ENCODE results near the gene POU2F2. TPM values are rescaled to one million over a fixed set of nuclear protein-coding genes. Genes with fewer than 3 reads are reported as not detected.
"Not testable (repeated sequence)": the region's sequence is repeated elsewhere in the genome, so short reads cannot be mapped to it uniquely, and the experiment has no call there.

The POU2F2 gene
- total RNA-seq, 2 donors from 2014 or later, result 2.1 to 3.1 TPM

DNA sequence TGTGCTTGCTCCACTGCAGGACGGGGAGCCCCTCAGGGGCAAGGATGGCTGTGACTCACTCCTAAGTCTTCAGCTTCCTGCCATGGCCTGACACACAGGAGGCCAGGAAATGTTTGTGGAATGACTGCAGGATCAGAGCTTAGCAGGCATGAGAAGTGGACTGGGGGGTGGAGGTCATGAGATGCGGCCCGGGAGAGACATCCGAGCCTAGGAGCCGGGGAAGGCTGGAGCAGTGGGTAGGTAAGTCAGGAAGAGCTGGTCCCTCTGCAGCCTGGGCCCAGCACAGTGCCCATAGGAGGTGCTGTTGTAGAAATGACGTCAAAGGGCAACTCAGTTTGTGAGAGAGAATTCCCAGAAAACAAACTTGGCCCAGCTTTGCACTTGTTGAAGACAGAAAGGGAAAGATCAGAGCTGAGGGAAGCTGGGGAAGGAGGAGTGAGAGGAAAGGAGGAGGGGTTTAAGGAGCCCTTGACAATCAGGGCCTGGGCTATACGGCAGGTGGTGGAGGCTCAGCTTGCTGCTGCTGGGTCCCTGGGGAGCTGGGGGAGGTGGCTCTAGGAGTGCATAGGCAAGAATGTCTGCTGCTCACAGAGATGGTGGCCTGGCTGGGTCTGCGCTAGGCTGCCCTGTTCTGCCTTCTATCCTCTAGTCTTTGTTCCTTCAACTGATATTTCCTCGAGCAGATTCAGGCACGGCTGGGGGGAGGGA is 18.5 kb downstream of the POU2F2 start:
- intact Hi-C loops (cut with DNase I), result no loop called here
- DNase-seq (ENCODE audit: low spot score), result peak; percentile 86

GRCh38 chr19:42111811-42112210 is 20.4 kb downstream of the POU2F2 start:
- intact Hi-C loops (cut with DNase I), result no loop called here
- no peak for DNase-seq (ENCODE audit: low spot score)

DNA sequence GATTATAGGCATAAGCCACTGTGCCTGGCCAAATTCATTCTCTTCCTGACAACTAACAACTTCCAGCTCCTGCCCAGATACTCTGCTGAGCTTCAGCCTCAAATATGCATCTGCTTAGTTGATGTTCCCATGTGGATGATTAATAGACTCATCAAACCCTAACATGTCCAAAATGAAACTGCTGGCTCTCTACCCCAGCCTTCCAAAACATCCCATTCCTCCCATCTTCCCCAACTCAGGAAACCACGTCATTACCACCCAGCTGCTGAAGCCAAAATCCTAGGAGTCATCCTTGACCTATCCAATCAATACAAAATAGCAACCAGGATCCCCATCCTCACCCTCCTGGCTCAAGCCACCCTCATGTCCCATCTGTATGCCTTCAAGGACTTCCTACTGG is 20.9 kb downstream of the POU2F2 start:
- no peak for DNase-seq (ENCODE audit: low spot score)
- intact Hi-C loops (cut with DNase I), result no loop called here

- no peak for DNase-seq (ENCODE audit: low spot score)
- intact Hi-C loops (cut with DNase I), result no loop called here
Measured at GRCh38 chr19:42110658-42111057, 21.6 kb downstream of the POU2F2 start.

- DNase-seq (ENCODE audit: low spot score), result no peak
- intact Hi-C loops (cut with DNase I), result no loop called here
Measured at GRCh38 chr19:42109896-42110295, 22.4 kb downstream of the POU2F2 start.

DNA sequence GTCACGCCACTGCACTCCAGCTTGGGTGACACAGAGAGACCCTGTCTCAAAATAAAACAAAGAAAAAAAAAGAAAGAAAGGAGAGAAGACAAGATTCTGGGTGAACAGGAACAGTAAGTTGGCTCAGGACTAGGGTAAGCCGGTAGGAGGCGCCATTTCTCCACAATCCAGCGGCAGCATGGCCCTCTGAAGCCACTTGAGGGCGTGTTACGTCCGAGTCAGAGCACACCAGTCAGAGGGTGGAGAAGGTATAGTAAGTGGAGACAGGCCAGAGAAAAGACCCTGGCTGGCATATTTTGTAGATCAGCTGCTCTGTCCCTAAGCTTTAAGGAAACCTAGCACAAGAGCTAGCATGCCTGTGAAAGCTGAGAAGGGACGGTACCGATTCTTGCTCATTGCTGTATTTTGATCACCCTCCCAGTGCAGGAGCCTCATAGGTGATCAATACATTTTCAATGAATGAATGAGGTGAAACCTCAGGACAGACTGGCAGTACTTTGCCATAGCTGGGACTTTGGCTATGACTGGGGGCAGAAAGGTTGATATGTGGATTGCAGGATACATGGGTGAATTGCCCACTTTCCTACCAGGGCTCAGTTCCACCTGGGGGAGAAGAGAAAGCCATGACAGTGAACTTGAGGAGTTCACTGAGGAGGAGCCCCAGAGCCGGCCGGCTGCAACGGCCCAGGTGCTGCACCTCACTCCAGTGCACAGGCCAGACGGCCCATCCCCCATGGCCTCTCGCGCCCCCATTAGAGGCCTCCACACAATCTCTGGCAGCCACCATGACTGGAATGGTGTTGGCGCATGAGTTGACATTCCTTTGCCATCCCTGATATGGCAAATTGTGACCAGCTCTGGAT is 23.5 kb downstream of the POU2F2 start:
- DNase-seq (ENCODE audit: low spot score), result peak; percentile 94

DNA sequence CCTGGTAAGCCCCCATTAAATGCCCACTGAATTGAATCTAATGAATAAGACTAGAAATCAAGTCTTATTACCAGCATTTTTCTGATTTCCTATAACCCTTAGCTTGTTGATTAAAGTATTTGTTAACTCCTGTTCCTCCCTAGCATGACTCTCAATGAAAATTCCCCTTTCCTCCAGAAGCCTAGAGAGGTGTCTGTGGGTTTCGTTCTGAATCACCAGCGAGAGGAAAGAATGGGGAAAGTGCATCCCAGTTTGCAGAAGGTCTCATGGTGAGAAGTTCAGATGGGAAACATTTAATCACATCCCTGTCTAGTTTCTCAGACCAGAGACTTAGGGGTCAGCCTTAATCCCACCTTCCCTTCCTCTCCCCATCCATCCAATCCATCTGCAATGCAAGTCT is 26.9 kb downstream of the POU2F2 start:
- intact Hi-C loops (cut with DNase I), result no loop called here
- no peak for DNase-seq (ENCODE audit: low spot score)

More for the DNA sequence above, 23.5 kb downstream of the POU2F2 start:
- intact Hi-C loops (cut with DNase I), result no loop called here

- intact Hi-C loops (cut with DNase I), result no loop called here
- no peak for DNase-seq (ENCODE audit: low spot score)
Measured at GRCh38 chr19:42102877-42103276, 29.4 kb downstream of the POU2F2 start.

GRCh38 chr19:42100241-42100640 is 32.0 kb downstream of the POU2F2 start:
- DNase-seq (ENCODE audit: low spot score), result not testable (repeated sequence)

GRCh38 chr19:42099336-42099925 is 32.8 kb downstream of the POU2F2 start:
- intact Hi-C loops (cut with DNase I), result no loop called here
- no peak for DNase-seq (ENCODE audit: low spot score)

More at GRCh38 chr19:42100241-42100640, 32.0 kb downstream of the POU2F2 start:
- intact Hi-C loops (cut with DNase I), result not testable (repeated sequence)

DNA sequence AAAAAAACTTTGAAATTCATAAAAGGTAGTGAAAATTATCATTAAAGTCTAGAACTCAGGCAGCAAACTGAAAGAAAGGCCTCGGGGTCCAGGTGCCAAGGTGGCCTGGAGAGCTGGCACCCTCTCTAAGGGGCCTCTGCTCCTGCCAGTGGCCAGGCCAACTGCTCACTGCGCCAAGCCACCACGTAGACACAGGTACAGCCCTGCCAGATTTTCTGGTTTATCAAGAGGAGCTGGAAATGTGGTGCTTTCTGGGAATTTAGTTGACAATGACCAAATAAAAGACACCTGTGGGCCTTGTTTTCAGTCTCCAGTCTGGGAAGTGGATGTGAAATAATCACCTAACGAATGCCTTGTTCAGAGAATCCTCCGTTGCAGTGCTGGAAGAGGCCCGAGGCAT is 33.5 kb downstream of the POU2F2 start:
- intact Hi-C loops (cut with DNase I), result no loop called here
- no peak for DNase-seq (ENCODE audit: low spot score)

GRCh38 chr19:42097461-42097860 is 34.8 kb downstream of the POU2F2 start:
- intact Hi-C loops (cut with DNase I), result no loop called here
- no peak for DNase-seq (ENCODE audit: low spot score)

GRCh38 chr19:42096255-42096837 is 35.9 kb downstream of the POU2F2 start:
- DNase-seq (ENCODE audit: low spot score), result no peak
- intact Hi-C loops (cut with DNase I), result no loop called here

DNA sequence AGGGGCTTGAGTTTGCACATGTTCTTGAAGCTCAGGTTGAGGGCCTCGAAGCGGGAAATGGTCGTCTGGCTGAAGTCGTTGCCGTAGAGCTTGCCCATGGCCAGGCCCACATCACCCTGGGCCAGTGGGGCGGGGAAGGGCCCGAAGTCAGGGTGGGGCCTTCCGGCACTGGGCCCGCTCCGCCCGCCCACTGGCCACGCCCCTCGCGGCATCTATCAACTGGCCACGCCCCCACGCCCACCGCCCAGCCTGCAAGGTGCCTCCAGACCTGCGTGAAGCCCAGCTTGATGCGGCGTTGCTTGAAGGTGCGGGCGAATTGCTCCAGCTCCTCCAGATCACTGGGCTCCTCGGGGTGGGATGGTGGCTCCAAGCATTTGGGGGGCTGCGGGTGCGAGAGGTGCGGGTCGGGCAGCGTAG is 36.4 kb downstream of the POU2F2 start:
- intact Hi-C loops (cut with DNase I), result no loop called here
- no peak for DNase-seq (ENCODE audit: low spot score)

GRCh38 chr19:42095142-42095813 is 37.0 kb downstream of the POU2F2 start:
- intact Hi-C loops (cut with DNase I), result no loop called here

DNA sequence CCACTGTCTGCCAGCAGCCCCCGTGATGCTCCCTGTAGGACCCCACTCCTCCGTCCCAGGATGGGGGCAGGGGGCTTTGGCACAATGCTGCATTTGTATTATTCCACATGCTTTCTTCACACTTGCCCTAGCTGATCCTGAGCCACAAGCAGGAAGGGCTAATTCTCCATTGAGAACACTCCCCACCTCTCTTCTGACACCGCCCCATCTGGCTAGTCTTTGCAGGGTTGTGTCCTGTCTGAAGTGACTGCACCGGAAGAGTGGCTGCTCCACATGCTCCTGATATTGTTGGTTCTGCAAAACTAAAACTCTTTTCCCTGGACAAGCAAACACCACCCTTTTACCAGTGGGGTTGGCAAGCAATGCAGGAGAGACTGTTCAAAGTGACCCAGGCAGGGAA is 38.3 kb downstream of the POU2F2 start:
- intact Hi-C loops (cut with DNase I), result no loop called here
- DNase-seq (ENCODE audit: low spot score), result no peak

More at GRCh38 chr19:42095142-42095813, 37.0 kb downstream of the POU2F2 start:
- DNase-seq (ENCODE audit: low spot score), result no peak

DNA sequence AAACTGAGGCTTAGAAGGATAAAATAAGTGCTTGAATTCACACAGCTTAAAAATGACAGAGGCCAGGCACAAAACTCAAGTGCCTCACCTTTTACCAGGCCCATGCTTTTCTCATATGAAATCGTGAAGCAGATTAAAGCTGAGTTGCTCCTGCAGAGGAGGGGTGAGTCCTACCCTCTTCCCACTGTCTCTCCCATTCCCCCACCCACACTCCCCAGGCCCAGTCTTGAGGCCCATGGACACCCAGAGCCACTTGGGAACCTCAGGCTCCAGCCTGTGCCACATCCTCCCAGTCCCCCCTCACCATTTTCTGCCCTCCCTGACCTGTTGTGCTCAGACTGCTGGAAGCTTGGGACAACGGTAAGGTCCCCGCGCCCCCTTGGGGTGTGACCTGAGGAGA is 38.7 kb downstream of the POU2F2 start:
- no peak for DNase-seq (ENCODE audit: low spot score)
- intact Hi-C loops (cut with DNase I), result no loop called here

- DNase-seq (ENCODE audit: low spot score), result no peak
Measured at GRCh38 chr19:42092350-42092749, 39.9 kb downstream of the POU2F2 start.

GRCh38 chr19:42091742-42092141 is 40.5 kb downstream of the POU2F2 start:
- no peak for DNase-seq (ENCODE audit: low spot score)
- intact Hi-C loops (cut with DNase I), result no loop called here

More at GRCh38 chr19:42092350-42092749, 39.9 kb downstream of the POU2F2 start:
- intact Hi-C loops (cut with DNase I), result no loop called here

Data from posterior vena cava (tissue), 2 donors.